Measurements from ENCODE around the gene ADPRH.

Gene ADPRH

DNA sequence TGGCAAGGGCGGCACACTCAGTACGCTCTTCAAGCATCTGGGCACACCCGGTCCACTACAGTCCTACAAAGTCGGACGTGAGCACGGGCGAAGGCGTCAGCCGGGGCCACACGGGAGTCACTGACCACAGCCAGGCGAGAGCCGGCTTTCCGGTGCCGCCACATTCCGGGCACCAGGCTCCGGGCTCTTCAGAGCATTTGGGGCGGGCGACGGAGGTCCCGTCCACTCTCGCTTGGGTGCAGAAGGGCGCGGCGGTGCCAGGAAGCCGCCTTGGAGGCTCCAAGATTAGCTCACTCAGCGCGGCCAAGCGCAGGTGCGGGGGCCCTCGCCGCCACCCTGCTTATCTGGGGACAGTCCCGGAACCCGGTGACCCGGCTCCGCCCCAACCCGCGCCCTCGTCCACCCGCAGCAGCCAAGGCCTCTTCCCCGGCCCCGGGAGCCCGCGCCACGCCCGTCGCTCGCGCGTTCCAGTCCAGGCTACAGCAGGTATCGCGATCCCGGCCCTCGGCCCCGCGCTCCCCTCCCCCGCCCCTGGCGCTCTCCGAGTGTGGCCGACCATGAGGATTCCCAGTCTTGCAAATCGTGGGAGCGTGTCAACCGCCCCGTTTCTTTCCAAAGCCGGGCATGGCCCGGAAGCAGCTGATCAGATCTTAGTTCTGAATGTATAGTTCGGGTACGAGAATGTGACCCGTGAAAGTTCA, at the start of gene ADPRH:
Gene ADPRH, plus strand, starts transcription at position 127 of the 701 bp plus-strand sequence. CDS start 2,678 bp downstream, outside the sequence.
- no peaks in the 10 kb centered on the region for H3K9me3 ChIP-seq (ENCODE audit: control insufficient read depth, insufficient read depth, low read depth, low read length)
- peak within 1 kb of the TSS; percentile 83 for H3K9ac ChIP-seq (ENCODE audit: low read length)
- H3K27me3 ChIP-seq (ENCODE audit: control insufficient read depth, insufficient read depth, low read length): peaks cover 18% of the 10 kb centered on the region
- peaks cover 6% of the 10 kb centered on the region for H3K4me1 ChIP-seq (ENCODE audit: control insufficient read depth, insufficient read depth, low read length)
- H3K36me3 ChIP-seq (ENCODE audit: control insufficient read depth, insufficient read depth, low read length): no peaks in the 10 kb centered on the region
- peak within 1 kb of the TSS; percentile 64; the same call in 1 of the 2 replicates for H3K27ac ChIP-seq (ENCODE audit: low read depth, low read length)
- H3K4me3 ChIP-seq (ENCODE audit: low read depth, low read length): peak within 1 kb of the TSS; percentile 82

- Histone ChIP-seq H3K4me3 (ENCODE audit: low read depth, low read length) (no peak overlapping the region), H3K27me3 (ENCODE audit: control insufficient read depth, insufficient read depth, low read length) (no peaks in the 10 kb centered on the region), H3K9me3 (ENCODE audit: control insufficient read depth, insufficient read depth, low read depth, low read length) (no peaks in the 10 kb centered on the region), H3K4me1 (ENCODE audit: control insufficient read depth, insufficient read depth, low read length) (peaks cover 7% of the 10 kb centered on the region; the same call in 1 of the 2 replicates), H3K9ac (ENCODE audit: low read length) (no peak overlapping the region), H3K36me3 (ENCODE audit: control insufficient read depth, insufficient read depth, low read length) (0 out of 2 replicates have a peak, but pooled peaks cover under 1% of the 10 kb centered on the region), H3K27ac (ENCODE audit: low read depth, low read length) (no peak overlapping the region)
These were observed 49.4 kb upstream of the ADPRH start for GRCh38 chr3:119529883-119530282.

GRCh38 chr3:119530456-119530855, 48.8 kb upstream of the ADPRH start:
- H3K9me3 ChIP-seq (ENCODE audit: control insufficient read depth, insufficient read depth, low read depth, low read length): no peaks in the 10 kb centered on the region
- H3K36me3 ChIP-seq (ENCODE audit: control insufficient read depth, insufficient read depth, low read length): no peaks in the 10 kb centered on the region
- H3K4me3 ChIP-seq (ENCODE audit: low read depth, low read length): no peak overlapping the region
- no peak overlapping the region for H3K27ac ChIP-seq (ENCODE audit: low read depth, low read length)
- H3K27me3 ChIP-seq (ENCODE audit: control insufficient read depth, insufficient read depth, low read length): no peaks in the 10 kb centered on the region
- peaks cover 1% of the 10 kb centered on the region; the same call in 1 of the 2 replicates for H3K4me1 ChIP-seq (ENCODE audit: control insufficient read depth, insufficient read depth, low read length)
- no peak overlapping the region for H3K9ac ChIP-seq (ENCODE audit: low read length)

GRCh38 chr3:119531151-119531550, 48.1 kb upstream of the ADPRH start:
- no peak overlapping the region for H3K27ac ChIP-seq (ENCODE audit: low read depth, low read length)
- no peak overlapping the region for H3K4me3 ChIP-seq (ENCODE audit: low read depth, low read length)
- no peaks in the 10 kb centered on the region for H3K36me3 ChIP-seq (ENCODE audit: control insufficient read depth, insufficient read depth, low read length)
- H3K9me3 ChIP-seq (ENCODE audit: control insufficient read depth, insufficient read depth, low read depth, low read length): no peaks in the 10 kb centered on the region
- H3K9ac ChIP-seq (ENCODE audit: low read length): no peak overlapping the region
- no peaks in the 10 kb centered on the region for H3K4me1 ChIP-seq (ENCODE audit: control insufficient read depth, insufficient read depth, low read length)
- no peaks in the 10 kb centered on the region for H3K27me3 ChIP-seq (ENCODE audit: control insufficient read depth, insufficient read depth, low read length)

DNA sequence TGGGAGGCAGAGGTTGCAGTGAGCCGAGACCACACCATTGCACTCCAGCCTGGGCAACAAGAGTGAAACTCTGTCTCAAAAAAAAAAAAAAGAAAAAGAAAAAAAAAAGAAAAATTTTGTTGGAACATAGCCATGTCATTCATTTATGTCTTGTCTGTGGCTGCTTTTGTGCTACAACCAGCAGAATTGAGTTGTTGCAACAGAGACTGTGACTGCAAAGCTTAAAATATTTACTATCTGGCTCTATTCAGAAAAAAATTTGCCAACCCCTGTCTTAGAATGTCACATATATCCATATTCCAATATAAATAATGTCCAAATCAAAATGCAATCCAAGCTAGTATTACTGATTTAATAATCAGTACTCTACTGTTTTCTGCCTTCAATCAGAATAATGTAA, 45.0 kb upstream of the ADPRH start:
- no peaks in the 10 kb centered on the region for H3K27me3 ChIP-seq (ENCODE audit: control insufficient read depth, insufficient read depth, low read length)
- no peaks in the 10 kb centered on the region for H3K36me3 ChIP-seq (ENCODE audit: control insufficient read depth, insufficient read depth, low read length)
- no peak overlapping the region for H3K27ac ChIP-seq (ENCODE audit: low read depth, low read length)
- no peak overlapping the region for H3K9ac ChIP-seq (ENCODE audit: low read length)
- H3K4me1 ChIP-seq (ENCODE audit: control insufficient read depth, insufficient read depth, low read length): no peaks in the 10 kb centered on the region
- no peak overlapping the region for H3K4me3 ChIP-seq (ENCODE audit: low read depth, low read length)
- no peaks in the 10 kb centered on the region for H3K9me3 ChIP-seq (ENCODE audit: control insufficient read depth, insufficient read depth, low read depth, low read length)

GRCh38 chr3:119536757-119537156, 42.5 kb upstream of the ADPRH start:
- Histone ChIP-seq H3K36me3 (ENCODE audit: control insufficient read depth, insufficient read depth, low read length) (no peaks in the 10 kb centered on the region), H3K4me1 (ENCODE audit: control insufficient read depth, insufficient read depth, low read length) (no peaks in the 10 kb centered on the region), H3K4me3 (ENCODE audit: low read depth, low read length) (no peak overlapping the region), H3K27me3 (ENCODE audit: control insufficient read depth, insufficient read depth, low read length) (no peaks in the 10 kb centered on the region), H3K9ac (ENCODE audit: low read length) (no peak overlapping the region), H3K9me3 (ENCODE audit: control insufficient read depth, insufficient read depth, low read depth, low read length) (no peaks in the 10 kb centered on the region), H3K27ac (ENCODE audit: low read depth, low read length) (no peak overlapping the region)

DNA sequence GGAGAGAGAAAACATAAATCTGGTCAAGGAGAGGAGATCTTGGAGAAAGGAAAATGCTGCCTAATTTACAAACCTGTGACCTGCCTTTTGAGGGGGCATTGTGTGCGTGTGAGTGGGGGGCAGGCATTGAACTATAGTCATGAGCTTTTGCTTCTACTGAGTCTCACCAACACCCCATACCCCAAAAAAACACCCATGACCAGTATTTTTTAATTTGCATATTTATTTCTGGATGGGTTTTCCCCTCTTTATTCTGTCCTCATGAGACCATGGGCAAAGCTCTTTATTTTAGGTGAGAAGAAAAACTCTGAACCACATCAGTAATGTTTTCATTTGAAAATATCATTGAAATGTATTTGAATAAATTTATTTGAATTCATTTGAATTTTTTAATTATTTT, 40.5 kb upstream of the ADPRH start:
- no peak overlapping the region for H3K4me3 ChIP-seq (ENCODE audit: low read depth, low read length)
- no peaks in the 10 kb centered on the region for H3K36me3 ChIP-seq (ENCODE audit: control insufficient read depth, insufficient read depth, low read length)
- H3K9me3 ChIP-seq (ENCODE audit: control insufficient read depth, insufficient read depth, low read depth, low read length): no peaks in the 10 kb centered on the region
- H3K9ac ChIP-seq (ENCODE audit: low read length): no peak overlapping the region
- no peak overlapping the region for H3K27ac ChIP-seq (ENCODE audit: low read depth, low read length)
- H3K4me1 ChIP-seq (ENCODE audit: control insufficient read depth, insufficient read depth, low read length): no peaks in the 10 kb centered on the region
- no peaks in the 10 kb centered on the region for H3K27me3 ChIP-seq (ENCODE audit: control insufficient read depth, insufficient read depth, low read length)

DNA sequence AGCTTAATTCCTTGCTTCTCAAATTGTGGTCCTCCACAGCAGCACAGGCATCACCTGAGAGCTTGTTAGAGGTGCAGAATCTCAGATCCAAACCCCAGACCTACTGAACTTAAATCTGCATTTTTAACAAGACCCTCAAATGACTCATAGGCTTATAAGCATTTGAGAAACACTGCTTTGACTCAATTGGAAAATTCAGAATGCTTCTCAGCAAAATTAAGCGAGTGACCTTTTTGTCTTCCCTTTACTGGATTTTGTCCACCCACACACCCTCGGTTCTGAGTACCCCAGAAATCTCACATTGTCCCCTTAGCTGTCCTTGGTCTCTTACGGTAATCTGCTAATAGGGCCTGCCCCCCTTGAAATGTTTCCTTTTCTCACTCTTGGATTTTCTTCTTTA, 37.7 kb upstream of the ADPRH start:
- Histone ChIP-seq H3K27ac (ENCODE audit: low read depth, low read length) (no peak overlapping the region), H3K4me3 (ENCODE audit: low read depth, low read length) (no peak overlapping the region), H3K36me3 (ENCODE audit: control insufficient read depth, insufficient read depth, low read length) (no peaks in the 10 kb centered on the region), H3K27me3 (ENCODE audit: control insufficient read depth, insufficient read depth, low read length) (no peaks in the 10 kb centered on the region), H3K9ac (ENCODE audit: low read length) (no peak overlapping the region), H3K9me3 (ENCODE audit: control insufficient read depth, insufficient read depth, low read depth, low read length) (no peaks in the 10 kb centered on the region), H3K4me1 (ENCODE audit: control insufficient read depth, insufficient read depth, low read length) (no peaks in the 10 kb centered on the region)

GRCh38 chr3:119542168-119542767, 37.0 kb upstream of the ADPRH start:
- no peaks in the 10 kb centered on the region for H3K4me1 ChIP-seq (ENCODE audit: control insufficient read depth, insufficient read depth, low read length)
- H3K9me3 ChIP-seq (ENCODE audit: control insufficient read depth, insufficient read depth, low read depth, low read length): no peaks in the 10 kb centered on the region
- no peaks in the 10 kb centered on the region for H3K27me3 ChIP-seq (ENCODE audit: control insufficient read depth, insufficient read depth, low read length)
- no peak overlapping the region for H3K4me3 ChIP-seq (ENCODE audit: low read depth, low read length)
- no peak overlapping the region for H3K27ac ChIP-seq (ENCODE audit: low read depth, low read length)
- H3K9ac ChIP-seq (ENCODE audit: low read length): no peak overlapping the region
- no peaks in the 10 kb centered on the region for H3K36me3 ChIP-seq (ENCODE audit: control insufficient read depth, insufficient read depth, low read length)

DNA sequence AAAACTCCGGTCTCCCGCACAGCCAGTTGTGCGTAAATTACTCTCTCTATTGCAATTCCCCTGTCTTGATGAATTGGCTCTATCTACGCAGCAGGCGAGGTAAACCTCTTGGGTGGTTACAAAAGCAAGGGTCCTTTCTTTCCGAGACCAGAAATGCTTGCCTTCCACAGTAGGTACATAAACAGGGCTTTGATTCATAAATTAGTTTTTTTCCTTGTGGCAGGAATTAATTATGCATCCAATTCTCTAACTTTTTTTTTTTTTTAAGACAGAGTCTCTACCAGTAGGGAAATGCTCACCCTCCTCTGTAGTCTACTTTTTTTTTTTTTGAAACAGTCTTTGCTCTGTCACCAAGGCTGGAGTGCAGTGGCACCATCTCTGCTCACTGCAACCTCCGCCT, 36.1 kb upstream of the ADPRH start:
- H3K4me3 ChIP-seq (ENCODE audit: low read depth, low read length): no peak overlapping the region
- no peaks in the 10 kb centered on the region for H3K36me3 ChIP-seq (ENCODE audit: control insufficient read depth, insufficient read depth, low read length)
- H3K27ac ChIP-seq (ENCODE audit: low read depth, low read length): no peak overlapping the region
- no peak overlapping the region for H3K9ac ChIP-seq (ENCODE audit: low read length)
- no peaks in the 10 kb centered on the region for H3K4me1 ChIP-seq (ENCODE audit: control insufficient read depth, insufficient read depth, low read length)
- no peaks in the 10 kb centered on the region for H3K27me3 ChIP-seq (ENCODE audit: control insufficient read depth, insufficient read depth, low read length)
- no peaks in the 10 kb centered on the region for H3K9me3 ChIP-seq (ENCODE audit: control insufficient read depth, insufficient read depth, low read depth, low read length)

DNA sequence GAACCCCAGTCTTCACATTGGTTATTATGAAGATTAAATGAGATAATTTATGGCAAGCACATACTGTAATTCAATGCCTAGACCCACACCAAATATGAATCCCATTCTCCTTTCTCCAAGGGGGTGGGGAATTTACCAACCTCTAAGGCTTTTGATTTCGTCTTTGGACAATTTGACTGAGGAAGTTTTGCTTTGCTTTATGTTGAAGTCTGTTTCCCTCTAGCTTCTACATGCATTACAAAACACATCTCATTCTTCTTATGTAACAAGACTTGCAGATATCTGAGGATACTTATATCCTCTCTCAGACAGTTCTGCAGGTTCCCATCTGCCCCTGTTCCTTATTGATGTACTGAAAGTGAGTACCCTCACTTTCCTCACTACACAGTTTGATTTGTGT, 32.1 kb upstream of the ADPRH start:
- Histone ChIP-seq H3K9me3 (ENCODE audit: control insufficient read depth, insufficient read depth, low read depth, low read length) (no peaks in the 10 kb centered on the region), H3K4me1 (ENCODE audit: control insufficient read depth, insufficient read depth, low read length) (no peaks in the 10 kb centered on the region), H3K4me3 (ENCODE audit: low read depth, low read length) (no peak overlapping the region), H3K27me3 (ENCODE audit: control insufficient read depth, insufficient read depth, low read length) (no peaks in the 10 kb centered on the region), H3K27ac (ENCODE audit: low read depth, low read length) (no peak overlapping the region), H3K36me3 (ENCODE audit: control insufficient read depth, insufficient read depth, low read length) (no peaks in the 10 kb centered on the region), H3K9ac (ENCODE audit: low read length) (no peak overlapping the region)

All from HUES6 (cell line).